Activated B cell treated with CpG ODN at 0.5 μM for 24 hours (primary cell): Measurements from ENCODE around the gene ZCCHC7. TPM values are rescaled to one million over a fixed set of nuclear protein-coding genes. Genes with fewer than 3 reads are reported as not detected.

Source experiments
- ATAC-seq: fragments of 200-7000 bp; cut with Tn5 transposase; one replicate; pipeline ENCODE4 v1.10.0; 2021; ENCODE audit warnings: low read depth, mild to moderate bottlenecking, moderate library complexity
- CTCF ChIA-PET: fragments of 350-600 bp; sonication (Branson Sonifier 250); formaldehyde crosslinking; loops from one replicate; lab custom pipeline; 2021; ENCODE audit warnings: antibody characterized with exemption; lab: Charles Lee
- POLR2A ChIA-PET: fragments of 350-600 bp; sonication (Branson Sonifier 250); formaldehyde crosslinking; loops from one replicate; lab custom pipeline; 2021; ENCODE audit warnings: antibody characterized with exemption; lab: Charles Lee
- DNase-seq: peaks from one replicate; pipeline ENCODE4 v3.0.0; 2022
- H3K27ac Mint-ChIP-seq: one replicate; pipeline ENCODE4 v1.8.0; 2020; ENCODE audit warnings: mixed read lengths
- H3K27me3 Mint-ChIP-seq: one replicate; pipeline ENCODE4 v1.8.0; 2021; ENCODE audit warnings: mixed read lengths
- H3K36me3 Mint-ChIP-seq: one replicate; pipeline ENCODE4 v1.8.0; 2021; ENCODE audit warnings: low read depth, mixed read lengths
- H3K4me1 Mint-ChIP-seq: one replicate; pipeline ENCODE4 v1.8.0; 2021; ENCODE audit warnings: mixed read lengths
- H3K4me3 Mint-ChIP-seq: one replicate; pipeline ENCODE4 v1.8.0; 2020; ENCODE audit warnings: mild to moderate bottlenecking, mixed read lengths
- H3K9me3 Mint-ChIP-seq: one replicate; pipeline ENCODE4 v1.8.0; 2020; ENCODE audit warnings: mixed read lengths
- CTCF ChIP-seq: fragments of 200-600 bp; IDR thresholded peaks from one replicate; pipeline ENCODE4 v1.8.0; 2022; ENCODE audit warnings: antibody characterized with exemption, mild to moderate bottlenecking
- intact Hi-C: fragments of 100-400 bp; cut with micrococcal nuclease; formaldehyde crosslinking; loops from one replicate; pipeline ENCODE4 v1.15.1; 2024
- total RNA-seq: library from RNA; stranded (reverse); gene quantifications from 2 replicates; pipeline ENCODE4 v1.2.3, GENCODE V29; 2022

The ZCCHC7 gene
- total RNA-seq, 1 donor from 2014 or later = 70.3 TPM

- H3K27ac Mint-ChIP-seq = peak overlapping the region; percentile 100
- CTCF ChIA-PET = no interaction called here
- no peaks in the 10 kb centered on the region for H3K9me3 Mint-ChIP-seq
Measured at GRCh38 chr9:37378613-37379004, 258.2 kb downstream of the ZCCHC7 start.

GRCh38 chr9:37379835-37380234 is 259.5 kb downstream of the ZCCHC7 start:
- no peak for TF ChIP-seq CTCF
- POLR2A ChIA-PET = interaction anchor here (0.6 to 17.4 kb wide), 10 partner anchors 9 to 352 kb away, joined by 3 to 677 read pairs (median 4); partner anchors contain the start of gene GRHPR
- CTCF ChIA-PET = interaction anchor here (1.0 kb wide), 1 partner anchor 28 kb away, joined by 3 read pairs; no protein-coding TSS in a partner anchor
- no peak for ATAC-seq
- intact Hi-C loops = no loop called here
- H3K27ac Mint-ChIP-seq = peak overlapping the region; percentile 97
- no peak for DNase-seq
- H3K27me3 Mint-ChIP-seq = no peaks in the 10 kb centered on the region
- peaks cover 89% of the 10 kb centered on the region for H3K4me1 Mint-ChIP-seq
- H3K4me3 Mint-ChIP-seq = peak overlapping the region; percentile 47
- peaks cover 7% of the 10 kb centered on the region for H3K36me3 Mint-ChIP-seq
- no peaks in the 10 kb centered on the region for H3K9me3 Mint-ChIP-seq

More at GRCh38 chr9:37378613-37379004, 258.2 kb downstream of the ZCCHC7 start:
- DNase-seq (no peak), ATAC-seq (no peak)
- intact Hi-C loops = loop anchor here (1.0 kb wide), 4 partner anchors 9 to 31 kb away; no protein-coding TSS in a partner anchor
- Mint-ChIP-seq H3K27me3 (no peaks in the 10 kb centered on the region), H3K4me1 (peaks cover 90% of the 10 kb centered on the region), H3K4me3 (peak overlapping the region; percentile 70), H3K36me3 (peaks cover 4% of the 10 kb centered on the region)
- POLR2A ChIA-PET = interaction anchor here (1.0 to 17.4 kb wide), 7 partner anchors 8 to 258 kb away, joined by 3 to 975 read pairs (median 12); partner anchors contain the start of genes GRHPR and ZCCHC7
- TF ChIP-seq CTCF = no peak

- intact Hi-C loops = no loop called here
- peaks cover 91% of the 10 kb centered on the region for H3K4me1 Mint-ChIP-seq
- peaks cover 7% of the 10 kb centered on the region for H3K36me3 Mint-ChIP-seq
- CTCF ChIA-PET = interaction anchor here (1.4 to 3.5 kb wide), 3 partner anchors 11 to 31 kb away, joined by 4 to 21 read pairs (median 16); no protein-coding TSS in a partner anchor
- H3K9me3 Mint-ChIP-seq = no peaks in the 10 kb centered on the region
- no peak for DNase-seq
- no peak for ATAC-seq
- H3K27ac Mint-ChIP-seq = peak overlapping the region; percentile 97
- no peak overlapping the region for H3K4me3 Mint-ChIP-seq
- POLR2A ChIA-PET = interaction anchor here (0.7 to 17.4 kb wide), 10 partner anchors 9 to 354 kb away, joined by 3 to 677 read pairs (median 6); partner anchors contain the start of gene PAX5
- TF ChIP-seq CTCF = no peak
- H3K27me3 Mint-ChIP-seq = no peaks in the 10 kb centered on the region
Measured at GRCh38 chr9:37380570-37380969, 260.2 kb downstream of the ZCCHC7 start.

DNA sequence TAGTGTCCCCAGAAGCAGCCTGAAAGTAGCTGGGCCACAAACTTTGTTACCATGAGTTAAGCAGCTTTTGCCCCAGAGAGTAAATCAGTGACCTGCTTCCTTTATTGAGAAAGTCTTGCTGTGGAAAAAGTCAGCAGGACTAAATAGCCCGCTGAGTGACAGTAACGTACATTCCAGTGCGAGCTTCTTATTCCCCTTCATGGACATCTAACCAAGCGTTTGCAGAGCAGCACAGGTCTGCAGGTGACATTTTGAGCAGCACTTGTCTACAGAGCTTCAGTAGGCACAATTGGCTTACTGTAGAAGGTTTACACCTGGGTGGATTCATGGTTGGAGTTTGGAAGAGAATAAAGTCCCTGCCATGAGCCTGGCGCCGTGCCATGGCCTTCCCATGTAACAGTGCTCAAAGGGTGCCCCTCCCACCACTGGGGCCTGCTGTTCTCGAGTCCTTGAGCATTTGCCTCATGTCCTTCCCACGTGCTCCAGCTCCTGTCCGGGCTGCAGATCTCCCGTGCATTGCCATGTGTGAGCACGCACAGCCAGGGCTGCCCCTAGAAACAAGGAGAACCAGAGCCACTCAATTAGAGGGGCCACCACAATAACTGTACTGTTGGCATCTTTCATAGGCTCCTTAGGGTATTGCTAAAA is 260.8 kb downstream of the ZCCHC7 start:
- Mint-ChIP-seq H3K27me3 (no peaks in the 10 kb centered on the region), H3K4me1 (peaks cover 94% of the 10 kb centered on the region), H3K9me3 (no peaks in the 10 kb centered on the region), H3K36me3 (peaks cover 7% of the 10 kb centered on the region), H3K4me3 (peak overlapping the region; percentile 15), H3K27ac (peak overlapping the region; percentile 97)
- TF ChIP-seq CTCF = no peak
- ChIA-PET POLR2A (interaction anchor here (0.7 to 17.4 kb wide), 13 partner anchors 9 to 354 kb away, joined by 3 to 677 read pairs (median 8); partner anchors contain the start of genes GRHPR and PAX5), CTCF (interaction anchor here (1.4 to 3.5 kb wide), 3 partner anchors 10 to 30 kb away, joined by 4 to 21 read pairs (median 16); no protein-coding TSS in a partner anchor)
- intact Hi-C loops = no loop called here
- no peak for ATAC-seq
- no peak for DNase-seq
